Uterus (tissue), 2 donors: ENCODE data around the gene EPB42.
"Not testable (repeated sequence)": the region's sequence is repeated elsewhere in the genome, so short reads cannot be mapped to it uniquely, and the experiment has no call there.

Experiments used
- CTCF ChIP-seq, 4 experiments: fragments of 200-600 bp in 2 of 4; fragments of 450-650 bp in 2 of 4; sonication (generic) in 2 of 4; IDR thresholded peaks; one replicate each; pipeline ENCODE4 v1.5.1; 2016 to 2019; ENCODE audit warnings: antibody characterized with exemption in 4 of 4, mild to moderate bottlenecking in 2 of 4, moderate library complexity in 1 of 4
- POLR2A ChIP-seq, 2 donors: fragments of 450-650 bp; IDR thresholded peaks; one replicate each; pipeline ENCODE4 v1.6.1; 2016; ENCODE audit warnings: antibody characterized with exemption in 2 of 2, mild to moderate bottlenecking in 1 of 2, moderate library complexity in 1 of 2

DNA sequence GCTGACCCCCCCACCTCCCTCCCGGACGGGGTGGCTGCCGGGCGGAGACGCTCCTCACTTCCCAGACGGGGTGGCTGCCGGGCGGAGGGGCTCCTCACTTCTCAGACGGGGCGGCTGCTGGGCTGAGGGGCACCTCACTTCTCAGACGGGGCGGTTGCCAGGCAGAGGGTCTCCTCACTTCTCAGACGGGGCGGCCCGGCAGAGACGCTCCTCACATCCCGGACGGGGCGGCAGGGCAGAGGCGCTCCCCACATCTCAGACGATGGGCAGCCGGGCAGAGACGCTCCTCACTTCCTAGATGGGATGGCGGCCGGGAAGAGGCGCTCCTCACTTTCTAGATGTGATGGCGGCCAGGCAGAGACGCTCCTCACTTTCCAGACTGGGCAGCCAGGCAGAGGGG is 53.6 kb downstream of the EPB42 start:
- not testable (repeated sequence) for TF ChIP-seq CTCF, POLR2A (IDR thresholded peaks at IDR 0.05)
